Subcutaneous adipose tissue (tissue), 4 donors: Measurements from ENCODE around the gene BHLHE23. TPM values are rescaled to one million over a fixed set of nuclear protein-coding genes. Genes with fewer than 3 reads are reported as not detected.

ENCODE experiments used
- CTCF ChIP-seq: fragments of 450-650 bp; IDR thresholded peaks from one replicate; pipeline ENCODE4 v1.5.1; 2016; ENCODE audit warnings: low read depth, mild to moderate bottlenecking, control low read depth, antibody characterized with exemption, moderate library complexity
- total RNA-seq, 4 donors: library from RNA; depleted of rRNA; stranded (reverse); fragments of >200 nt; gene quantifications; one replicate each; pipeline ENCODE4 v1.1.0, GENCODE V29; 2016

The BHLHE23 gene
- total RNA-seq, 4 donors from 2014 or later = not detected

- TF ChIP-seq CTCF = no peak
Measured at GRCh38 chr20:63015662-63016361, 9.0 kb upstream of the BHLHE23 start.

- no peak for TF ChIP-seq CTCF
Measured at GRCh38 chr20:63015147-63015661, 8.4 kb upstream of the BHLHE23 start.

- no peak for TF ChIP-seq CTCF
Measured at GRCh38 chr20:63014710-63015109, 7.9 kb upstream of the BHLHE23 start.

- no peak for TF ChIP-seq CTCF
Measured at GRCh38 chr20:63014287-63014686, 7.5 kb upstream of the BHLHE23 start.

GRCh38 chr20:63013207-63013606 lies 6.4 kb upstream of the BHLHE23 start:
- TF ChIP-seq CTCF = no peak

GRCh38 chr20:63011798-63012197 lies 5.0 kb upstream of the BHLHE23 start:
- no peak for TF ChIP-seq CTCF

- TF ChIP-seq CTCF = no peak
Measured at GRCh38 chr20:63009988-63010769, 3.4 kb upstream of the BHLHE23 start.
